ENCODE data around the gene CTDSP2. TPM values are rescaled to one million over a fixed set of nuclear protein-coding genes. Genes with fewer than 3 reads are reported as not detected.

The CTDSP2 gene
- total RNA-seq, 4 donors from 2014 or later: 151 to 190 (median 170) TPM

DNA sequence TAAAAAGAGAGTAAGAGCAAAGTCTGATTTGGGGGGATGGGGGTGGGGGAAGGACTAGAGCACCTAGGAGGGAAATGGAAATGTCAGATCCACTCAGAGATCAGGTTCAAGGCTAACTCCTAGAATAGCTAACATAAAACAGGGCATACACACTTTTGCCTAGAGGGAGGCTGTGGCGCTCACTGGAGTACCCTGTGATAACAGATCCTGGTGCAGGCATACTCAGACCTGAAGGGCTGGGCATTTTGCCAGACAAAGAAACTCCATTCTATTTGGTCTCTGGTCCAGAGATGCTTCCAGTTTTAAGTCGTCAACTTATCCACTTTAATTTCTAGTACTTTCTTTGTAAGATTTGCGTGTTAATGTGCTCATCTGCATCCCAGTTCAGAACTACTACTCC lies 5.8 kb downstream of the CTDSP2 start:
- TF ChIP-seq, protein P1, sequence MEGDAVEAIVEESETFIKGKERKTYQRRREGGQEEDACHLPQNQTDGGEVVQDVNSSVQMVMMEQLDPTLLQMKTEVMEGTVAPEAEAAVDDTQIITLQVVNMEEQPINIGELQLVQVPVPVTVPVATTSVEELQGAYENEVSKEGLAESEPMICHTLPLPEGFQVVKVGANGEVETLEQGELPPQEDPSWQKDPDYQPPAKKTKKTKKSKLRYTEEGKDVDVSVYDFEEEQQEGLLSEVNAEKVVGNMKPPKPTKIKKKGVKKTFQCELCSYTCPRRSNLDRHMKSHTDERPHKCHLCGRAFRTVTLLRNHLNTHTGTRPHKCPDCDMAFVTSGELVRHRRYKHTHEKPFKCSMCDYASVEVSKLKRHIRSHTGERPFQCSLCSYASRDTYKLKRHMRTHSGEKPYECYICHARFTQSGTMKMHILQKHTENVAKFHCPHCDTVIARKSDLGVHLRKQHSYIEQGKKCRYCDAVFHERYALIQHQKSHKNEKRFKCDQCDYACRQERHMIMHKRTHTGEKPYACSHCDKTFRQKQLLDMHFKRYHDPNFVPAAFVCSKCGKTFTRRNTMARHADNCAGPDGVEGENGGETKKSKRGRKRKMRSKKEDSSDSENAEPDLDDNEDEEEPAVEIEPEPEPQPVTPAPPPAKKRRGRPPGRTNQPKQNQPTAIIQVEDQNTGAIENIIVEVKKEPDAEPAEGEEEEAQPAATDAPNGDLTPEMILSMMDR (IDR thresholded peaks at IDR 0.05): no peak
- no peak for TF ChIP-seq EP300 (IDR thresholded peaks at IDR 0.05)
- TF ChIP-seq POLR2AphosphoS5 (IDR thresholded peaks at IDR 0.05): no peak
- TF ChIP-seq POLR2A (IDR thresholded peaks at IDR 0.05): no peak
- H3K4me3 ChIP-seq: peak overlapping the region in 1 of 2 donors; percentile 98
- H3K4me1 ChIP-seq: peaks cover 23 to 87% (median 77%) of the 10 kb centered on the region in 3 donors
- no peaks in the 10 kb centered on the region for H3K36me3 ChIP-seq
- ATAC-seq: no peak
- WGBS, 2 donors (ENCODE audit: low coverage in 1 of 2): 7 to 26% methylated on average over 3 of the region's 3 CpGs
- no peaks in the 10 kb centered on the region for H3K9me3 ChIP-seq
- H3K27ac ChIP-seq: peak overlapping the region in 3 of 4 donors; percentile 48 to 97 (median 72)
- H3K27me3 ChIP-seq: no peaks in the 10 kb centered on the region

DNA sequence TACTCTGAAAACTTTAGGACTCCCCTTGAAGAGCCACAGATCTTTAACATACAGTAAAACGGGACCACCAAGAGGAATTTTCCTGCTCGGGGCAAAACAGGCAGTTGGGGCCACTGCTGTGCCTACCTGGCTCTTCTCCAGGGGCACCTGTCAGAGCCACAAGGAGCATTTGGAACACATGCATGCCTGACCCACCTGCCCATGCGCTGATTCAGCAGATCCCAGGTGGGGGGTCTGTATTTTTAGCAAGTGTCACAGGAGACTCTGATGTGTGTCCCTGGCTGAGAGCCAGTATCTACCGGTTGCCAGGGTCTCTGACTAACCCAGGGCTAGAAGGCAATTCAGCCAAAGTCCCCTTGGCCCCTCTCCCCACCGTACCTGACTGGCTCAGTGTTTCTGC lies 6.5 kb downstream of the CTDSP2 start:
- ATAC-seq: no peak
- TF ChIP-seq POLR2A (IDR thresholded peaks at IDR 0.05): no peak
- TF ChIP-seq, protein P1 (IDR thresholded peaks at IDR 0.05): no peak
- no peak for TF ChIP-seq EP300 (IDR thresholded peaks at IDR 0.05)
- no peak for TF ChIP-seq POLR2AphosphoS5 (IDR thresholded peaks at IDR 0.05)
- WGBS, 2 donors (ENCODE audit: low coverage in 1 of 2): 21 to 31% methylated on average over 2 to 5 of the region's 5 CpGs
- Histone ChIP-seq H3K27ac (peak overlapping the region in 3 of 4 donors; percentile 70 to 97 (median 72)), H3K9me3 (no peaks in the 10 kb centered on the region), H3K4me3 (peak overlapping the region in 1 of 2 donors; percentile 98), H3K4me1 (peaks cover 29 to 95% (median 85%) of the 10 kb centered on the region in 3 donors), H3K27me3 (no peaks in the 10 kb centered on the region), H3K36me3 (no peaks in the 10 kb centered on the region)

DNA sequence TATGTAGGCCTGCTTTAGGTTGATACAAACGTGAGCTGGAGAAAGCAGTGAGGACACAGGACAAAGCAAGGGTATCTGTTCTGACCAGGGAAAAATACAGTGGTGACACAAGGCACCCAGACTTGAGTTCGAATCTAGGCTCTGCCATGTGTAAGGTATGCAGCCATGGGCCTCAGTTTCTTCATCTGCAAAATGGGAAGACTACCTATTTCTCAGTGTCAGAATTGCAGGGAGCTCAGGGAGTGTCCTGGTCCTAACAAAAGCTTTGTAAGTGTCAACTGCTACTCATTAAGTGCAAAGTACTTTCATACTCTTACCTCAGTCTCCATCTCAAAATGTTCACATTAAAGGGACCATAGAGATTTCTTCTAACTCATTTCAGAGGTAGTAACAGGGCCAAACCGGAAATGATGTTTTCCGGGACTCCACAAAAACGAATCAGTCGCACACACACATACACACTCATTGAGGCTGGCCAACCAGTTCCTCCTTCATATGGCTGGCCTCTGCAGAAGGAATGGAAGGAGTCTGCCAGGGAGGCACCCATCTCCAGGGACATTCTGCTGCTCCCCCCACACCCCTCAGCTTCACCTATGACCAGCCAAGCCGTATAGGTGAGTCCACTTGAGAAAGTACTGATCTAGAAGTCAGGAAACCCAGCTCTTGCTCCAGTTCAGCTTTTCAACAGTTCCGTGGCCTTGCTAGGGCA lies 7.8 kb downstream of the CTDSP2 start:
- TF ChIP-seq POLR2AphosphoS5 (IDR thresholded peaks at IDR 0.05) (no peak), EP300 (IDR thresholded peaks at IDR 0.05) (no peak), POLR2A (IDR thresholded peaks at IDR 0.05) (no peak)
- TF ChIP-seq, protein P1 (IDR thresholded peaks at IDR 0.05): no peak
- 27 to 37% methylated on average over 3 to 4 of the region's 8 CpGs for WGBS, 2 donors (ENCODE audit: low coverage in 1 of 2)
- peak overlapping the region in 1 of 2 donors; percentile 98 for H3K4me3 ChIP-seq
- ATAC-seq: peak; percentile 13
- H3K9me3 ChIP-seq: no peaks in the 10 kb centered on the region
- no peaks in the 10 kb centered on the region for H3K27me3 ChIP-seq
- no peaks in the 10 kb centered on the region for H3K36me3 ChIP-seq
- peaks cover 37 to 100% (median 94%) of the 10 kb centered on the region in 3 donors for H3K4me1 ChIP-seq
- H3K27ac ChIP-seq: peak overlapping the region; percentile 27 to 97 (median 71)

DNA sequence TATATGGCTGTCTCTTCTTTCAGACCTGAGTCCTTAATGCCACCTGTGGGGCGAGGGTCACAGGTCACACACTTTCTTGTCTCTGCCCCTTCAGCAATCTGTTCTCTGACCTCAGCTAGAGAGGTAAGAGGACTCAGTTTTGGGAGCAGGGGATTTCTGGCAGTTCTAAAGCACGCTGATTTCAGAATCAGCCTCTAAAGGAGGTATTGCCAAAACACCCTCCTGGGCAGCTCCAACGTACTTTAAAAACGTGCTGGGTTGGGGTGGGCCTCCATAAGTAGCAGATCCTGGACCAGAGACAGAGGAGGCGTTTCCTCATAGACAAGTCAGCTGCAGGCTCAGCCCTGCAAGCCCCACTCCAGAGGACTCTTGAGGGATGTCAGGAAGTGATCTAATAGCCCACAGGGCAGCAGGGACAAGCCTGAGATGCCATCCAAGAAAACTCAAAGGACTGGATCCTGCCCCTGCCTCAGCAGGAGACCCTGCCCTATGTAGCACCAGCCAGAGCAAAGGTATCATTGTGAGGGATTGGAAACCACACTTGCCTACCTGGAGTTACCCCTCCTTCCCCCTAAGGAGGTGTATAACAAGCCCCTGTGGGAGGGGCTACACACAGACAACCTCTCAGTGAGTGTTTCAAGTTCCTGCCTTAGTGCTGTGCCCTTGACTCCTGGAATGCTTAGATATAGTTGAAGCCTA lies 8.5 kb downstream of the CTDSP2 start:
- H3K4me1 ChIP-seq: peaks cover 43 to 100% (median 97%) of the 10 kb centered on the region in 3 donors
- peak overlapping the region; percentile 7 to 97 (median 71) for H3K27ac ChIP-seq
- no peak for TF ChIP-seq EP300 (IDR thresholded peaks at IDR 0.05)
- H3K4me3 ChIP-seq: peak overlapping the region in 1 of 2 donors; percentile 98
- WGBS, 2 donors (ENCODE audit: low coverage in 1 of 2): 38% methylated on average over 1 of the region's 5 CpGs; no CpG with 5 or more reads in 1 of the 2 donors
- no peaks in the 10 kb centered on the region for H3K9me3 ChIP-seq
- H3K36me3 ChIP-seq: no peaks in the 10 kb centered on the region
- no peaks in the 10 kb centered on the region for H3K27me3 ChIP-seq
- peak; percentile 37 for ATAC-seq

DNA sequence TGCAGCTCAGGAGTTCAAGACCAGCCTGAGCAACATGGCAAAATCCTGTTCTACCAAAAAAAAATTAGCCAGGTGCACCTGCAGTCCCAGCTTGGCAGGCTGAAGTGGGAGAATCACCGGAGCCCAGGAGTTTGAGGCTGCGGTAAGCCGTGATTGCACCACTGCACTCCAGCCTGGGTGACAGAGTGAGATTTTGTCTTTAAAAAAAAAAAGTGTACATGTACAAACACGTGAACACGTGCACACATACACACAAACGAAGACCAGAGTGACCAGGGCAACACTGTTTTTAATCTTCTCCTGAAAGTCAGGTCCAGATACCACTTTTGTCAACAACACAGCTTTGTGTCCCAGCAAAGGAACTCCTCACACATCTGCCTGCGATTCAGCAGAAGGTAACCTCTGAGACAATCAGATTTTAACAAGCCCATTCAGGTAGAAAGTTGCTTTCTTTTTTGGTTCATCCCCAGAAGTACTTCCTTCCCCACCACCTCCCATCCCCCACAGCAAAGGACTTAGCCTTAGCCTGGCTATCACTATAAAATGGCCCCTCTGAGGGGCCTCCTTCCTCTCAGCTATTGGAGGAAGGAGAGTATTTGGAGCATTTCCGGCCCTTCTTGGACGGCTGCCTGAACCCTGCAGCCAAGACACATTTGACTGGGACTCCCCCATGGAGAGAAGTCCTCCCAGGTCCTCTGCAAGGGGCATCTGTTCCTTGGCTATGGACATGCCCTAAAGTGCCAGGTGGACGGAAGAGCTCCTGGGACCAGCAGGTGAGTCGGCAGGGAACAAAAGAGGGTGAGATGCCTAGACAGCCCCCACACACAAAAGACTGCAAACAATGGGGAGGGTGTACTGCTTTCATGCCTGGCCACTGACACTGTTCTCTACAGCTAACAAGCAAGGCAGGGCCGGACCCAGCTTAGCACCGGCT lies 9.8 kb downstream of the CTDSP2 start:
- H3K27me3 ChIP-seq: no peaks in the 10 kb centered on the region
- H3K27ac ChIP-seq: peak overlapping the region; percentile 7 to 97 (median 58)
- H3K36me3 ChIP-seq: no peaks in the 10 kb centered on the region
- peak; percentile 63 for ATAC-seq
- H3K4me3 ChIP-seq: peak overlapping the region in 1 of 2 donors; percentile 98
- WGBS, 2 donors (ENCODE audit: low coverage in 1 of 2): 2 to 5% methylated on average over 8 to 11 of the region's 13 CpGs
- peaks cover 50 to 100% (median 95%) of the 10 kb centered on the region in 3 donors for H3K4me1 ChIP-seq
- TF ChIP-seq EP300 (IDR thresholded peaks at IDR 0.05) (no peak), POLR2AphosphoS5 (IDR thresholded peaks at IDR 0.05) (peak; percentile 33)
- no peaks in the 10 kb centered on the region for H3K9me3 ChIP-seq

Measured in gastroesophageal sphincter (tissue), 4 donors.